HUES6 (cell line): ENCODE data around the gene CECR2.

Source experiments
- H3K27ac ChIP-seq: 2 replicates; pipeline ENCODE4 v1.7.0; 2013; ENCODE audit warnings: low read depth, mild to moderate bottlenecking, low read length, inconsistent platforms
- H3K27me3 ChIP-seq: 2 replicates; pipeline ENCODE4 v1.6.1; 2013; ENCODE audit warnings: low read length; ENCODE audit not compliant: control insufficient read depth, insufficient read depth
- H3K36me3 ChIP-seq: 2 replicates; pipeline ENCODE4 v1.6.1; 2013; ENCODE audit warnings: low read length; ENCODE audit not compliant: control insufficient read depth, insufficient read depth
- H3K4me1 ChIP-seq: 2 replicates; pipeline ENCODE4 v1.6.1; 2013; ENCODE audit warnings: low read length; ENCODE audit not compliant: control insufficient read depth, insufficient read depth
- H3K4me3 ChIP-seq: 2 replicates; pipeline ENCODE4 v1.5.1; 2013; ENCODE audit warnings: low read depth, low read length
- H3K9ac ChIP-seq: one replicate; pipeline ENCODE4 v1.6.1; 2013; ENCODE audit warnings: mild to moderate bottlenecking, low read length
- H3K9me3 ChIP-seq: 2 replicates; pipeline ENCODE4 v1.6.1; 2013; ENCODE audit warnings: low read depth, low read length; ENCODE audit not compliant: control insufficient read depth, insufficient read depth

The CECR2 gene

DNA sequence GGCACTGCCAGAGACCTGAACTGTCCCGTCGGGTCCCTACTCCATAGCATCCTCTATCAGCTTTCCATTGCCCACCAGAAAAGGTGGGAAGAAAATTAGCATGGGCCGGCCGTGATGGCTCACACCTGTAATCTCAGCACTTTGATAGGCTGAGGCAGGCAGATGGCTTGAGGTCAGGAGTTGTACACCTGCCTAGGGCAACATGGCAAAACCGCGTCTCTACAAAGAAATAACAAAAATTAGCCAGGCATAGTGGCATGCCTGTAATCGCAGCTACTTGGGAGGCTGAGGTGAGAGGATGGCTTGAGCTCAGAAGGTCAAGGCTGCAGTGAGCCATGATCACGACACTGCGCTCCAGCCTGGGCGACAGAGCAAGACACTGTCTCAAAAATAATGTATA is 197.5 kb downstream of the CECR2 start:
- Histone ChIP-seq H3K4me1 (peaks cover 41% of the 10 kb centered on the region), H3K9me3 (no peaks in the 10 kb centered on the region), H3K36me3 (peaks cover 9% of the 10 kb centered on the region; the same call in 1 of the 2 replicates), H3K27ac (no peak overlapping the region), H3K4me3 (no peak overlapping the region), H3K9ac (no peak overlapping the region), H3K27me3 (no peaks in the 10 kb centered on the region)

DNA sequence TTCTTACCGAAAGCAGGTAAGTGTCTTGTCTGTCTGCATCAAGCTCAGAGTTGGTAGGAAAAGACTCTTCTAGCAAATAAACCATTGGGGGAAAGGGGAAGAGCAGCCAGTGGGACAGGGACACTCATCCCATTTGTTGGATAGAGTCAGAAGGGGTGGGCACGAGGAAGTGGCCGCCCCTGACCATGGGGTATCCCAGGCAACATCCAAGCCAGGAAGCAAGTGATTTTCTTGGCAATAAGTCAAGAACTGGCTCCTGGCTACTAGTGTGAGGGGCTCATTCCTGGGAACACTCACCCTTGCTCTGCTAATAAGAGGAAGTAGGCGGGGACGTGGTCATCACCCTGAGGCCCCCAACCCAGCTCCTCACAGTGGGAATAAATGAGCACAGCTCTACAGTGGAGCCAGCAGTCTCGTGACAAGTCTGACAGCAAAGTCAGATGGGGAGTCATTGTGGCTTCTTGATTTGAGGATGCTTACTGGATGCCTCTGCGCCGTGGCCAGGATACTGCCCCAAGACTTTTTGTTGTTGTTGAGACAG is 200.8 kb downstream of the CECR2 start:
- Histone ChIP-seq H3K36me3 (no peaks in the 10 kb centered on the region), H3K4me3 (no peak overlapping the region), H3K9ac (peak overlapping the region; percentile 49), H3K9me3 (no peaks in the 10 kb centered on the region), H3K27me3 (no peaks in the 10 kb centered on the region), H3K4me1 (peaks cover 27% of the 10 kb centered on the region), H3K27ac (no peak overlapping the region; the same call in 1 of the 2 replicates)

DNA sequence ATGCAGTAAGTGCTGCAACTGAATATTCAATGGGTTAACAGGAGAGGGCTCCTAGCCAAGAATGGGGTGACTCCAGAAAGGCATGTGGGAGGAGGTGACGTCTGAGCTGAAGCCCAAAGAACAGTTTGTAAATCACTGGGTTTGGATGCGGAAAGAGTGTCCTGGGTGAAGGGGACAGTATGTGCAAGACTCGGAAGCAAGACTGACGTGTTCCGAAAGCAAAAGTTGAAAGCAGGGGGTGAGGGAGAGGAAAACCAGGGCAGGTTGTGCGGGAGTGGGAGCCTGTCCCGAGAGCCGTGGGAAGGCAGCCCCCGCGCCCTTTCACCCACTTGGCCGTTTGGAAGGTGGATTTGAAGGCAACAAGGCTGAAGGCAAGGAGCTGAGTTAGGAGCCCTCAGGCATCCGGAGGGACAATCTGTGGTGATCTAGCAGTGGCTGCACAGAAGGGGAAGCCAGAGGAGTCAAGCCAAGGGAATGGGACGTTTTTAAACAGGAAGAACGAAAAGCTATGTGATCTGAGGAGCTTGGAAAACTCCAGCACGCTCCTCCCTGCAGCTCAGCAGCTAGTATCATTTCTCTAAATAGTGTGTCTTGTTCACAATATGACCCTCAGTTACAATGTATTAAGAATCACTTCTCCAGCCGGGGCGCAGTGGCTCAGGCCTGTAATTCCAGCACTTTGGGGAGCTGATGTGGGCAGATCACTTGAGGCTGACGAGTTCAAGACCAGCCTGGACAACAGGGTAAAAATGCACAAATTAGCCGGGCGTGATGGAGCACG is 201.8 kb downstream of the CECR2 start:
- H3K36me3 ChIP-seq: no peaks in the 10 kb centered on the region
- no peaks in the 10 kb centered on the region for H3K27me3 ChIP-seq
- H3K9me3 ChIP-seq: no peaks in the 10 kb centered on the region
- H3K4me1 ChIP-seq: peaks cover 35% of the 10 kb centered on the region
- no peak overlapping the region for H3K9ac ChIP-seq
- H3K27ac ChIP-seq: no peak overlapping the region; the same call in 1 of the 2 replicates
- H3K4me3 ChIP-seq: no peak overlapping the region

DNA sequence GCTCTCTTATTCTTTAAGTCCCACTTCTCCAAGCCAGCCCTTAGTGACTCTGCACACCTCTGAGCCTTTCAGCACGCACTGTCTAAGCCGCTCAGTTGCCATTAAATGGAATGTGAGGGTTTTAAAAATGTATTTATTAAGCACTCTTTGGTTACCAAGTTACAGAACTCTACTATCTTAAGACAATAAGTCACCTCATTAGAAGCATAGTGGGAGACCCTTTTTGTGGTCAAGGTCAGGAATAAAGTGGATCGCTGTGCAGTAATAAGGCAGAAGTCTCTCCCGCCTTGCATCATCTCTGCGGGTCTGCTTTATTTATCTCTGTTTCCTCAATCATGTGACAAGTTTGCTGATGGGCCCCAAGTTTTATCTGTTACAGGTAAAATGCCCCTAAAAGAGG is 205.9 kb downstream of the CECR2 start:
- H3K36me3 ChIP-seq: no peaks in the 10 kb centered on the region
- no peak overlapping the region for H3K27ac ChIP-seq
- no peaks in the 10 kb centered on the region for H3K27me3 ChIP-seq
- peaks cover 38% of the 10 kb centered on the region for H3K4me1 ChIP-seq
- H3K4me3 ChIP-seq: no peak overlapping the region
- H3K9ac ChIP-seq: no peak overlapping the region
- no peaks in the 10 kb centered on the region for H3K9me3 ChIP-seq

DNA sequence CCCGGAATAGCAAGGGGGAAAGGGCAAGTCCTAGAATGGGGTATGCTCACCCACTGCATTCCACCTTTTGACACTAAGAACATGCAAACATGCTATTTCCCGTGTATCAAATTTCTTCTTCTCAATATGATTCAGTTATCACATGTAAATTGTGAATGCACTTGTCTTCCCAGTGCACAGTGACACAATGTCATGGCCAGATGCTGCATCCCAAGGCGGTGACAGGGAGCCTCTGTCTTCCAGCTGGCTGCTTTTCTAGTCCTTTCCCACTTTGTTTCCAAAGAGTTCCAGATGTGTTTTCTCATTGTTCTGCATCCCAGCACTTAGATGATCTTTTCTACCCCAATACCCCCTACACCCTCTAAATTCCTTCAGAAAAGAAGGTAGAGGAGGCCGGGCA is 206.4 kb downstream of the CECR2 start:
- H3K9ac ChIP-seq: no peak overlapping the region
- H3K4me1 ChIP-seq: peaks cover 35% of the 10 kb centered on the region
- H3K9me3 ChIP-seq: no peaks in the 10 kb centered on the region
- no peaks in the 10 kb centered on the region for H3K36me3 ChIP-seq
- no peak overlapping the region; the same call in 1 of the 2 replicates for H3K27ac ChIP-seq
- H3K4me3 ChIP-seq: no peak overlapping the region
- H3K27me3 ChIP-seq: no peaks in the 10 kb centered on the region

DNA sequence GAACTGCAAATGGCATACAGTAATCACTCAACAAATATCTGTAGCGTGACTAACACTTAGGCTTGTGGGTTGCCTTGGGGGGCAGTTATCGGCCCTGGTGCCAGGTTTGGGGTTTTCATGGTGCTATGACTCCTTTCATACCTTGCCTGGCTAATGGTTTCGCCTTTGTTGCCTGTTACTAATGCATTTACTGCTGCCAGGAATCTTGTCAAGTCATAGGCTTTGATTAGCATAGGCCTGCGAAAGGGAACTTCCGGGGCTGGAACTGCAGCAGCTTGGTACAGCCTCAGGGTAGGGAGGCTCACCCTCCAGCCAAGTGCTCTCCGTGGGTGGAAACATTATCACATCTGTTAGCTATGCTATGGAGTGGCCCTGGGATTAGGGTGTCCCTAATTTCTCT is 207.2 kb downstream of the CECR2 start:
- Histone ChIP-seq H3K4me3 (no peak overlapping the region), H3K4me1 (peaks cover 27% of the 10 kb centered on the region; the same call in 1 of the 2 replicates), H3K27me3 (no peaks in the 10 kb centered on the region), H3K9ac (peak overlapping the region; percentile 80), H3K27ac (peak overlapping the region; percentile 60), H3K36me3 (no peaks in the 10 kb centered on the region), H3K9me3 (no peaks in the 10 kb centered on the region)

DNA sequence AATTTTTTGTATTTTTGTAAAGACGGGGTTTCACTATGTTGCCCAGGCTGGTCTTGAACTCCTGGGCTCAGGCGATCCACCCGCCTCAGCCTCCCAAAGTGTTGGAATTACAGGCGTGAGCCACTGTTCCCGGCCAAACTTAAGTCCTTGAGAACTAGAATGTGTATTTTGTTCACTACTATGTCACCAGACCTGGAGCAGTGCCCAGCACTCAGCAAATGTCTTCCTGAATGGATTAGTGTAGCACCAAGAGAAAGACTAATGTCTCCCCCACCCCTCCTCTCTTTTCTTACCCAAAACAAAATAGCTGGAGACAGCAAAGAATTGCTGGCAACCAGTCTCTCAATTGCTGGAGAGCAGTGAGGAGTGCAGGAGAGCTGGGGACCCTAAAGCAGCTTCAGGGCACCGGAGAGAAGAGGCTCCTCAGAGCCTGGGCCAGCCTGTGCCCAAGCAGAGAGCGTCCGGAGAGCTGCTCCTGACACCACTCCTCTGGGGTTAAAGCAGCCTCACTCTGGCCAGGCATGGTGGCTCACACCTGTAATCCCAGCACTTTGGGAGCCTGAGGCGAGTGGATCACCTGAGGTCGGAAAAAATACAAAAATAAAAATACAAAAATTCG is 209.0 kb downstream of the CECR2 start:
- H3K4me3 ChIP-seq: no peak overlapping the region
- H3K9ac ChIP-seq: no peak overlapping the region
- H3K9me3 ChIP-seq: no peaks in the 10 kb centered on the region
- H3K27me3 ChIP-seq: no peaks in the 10 kb centered on the region
- no peak overlapping the region for H3K27ac ChIP-seq
- peaks cover 25% of the 10 kb centered on the region; the same call in 1 of the 2 replicates for H3K4me1 ChIP-seq
- H3K36me3 ChIP-seq: no peaks in the 10 kb centered on the region

DNA sequence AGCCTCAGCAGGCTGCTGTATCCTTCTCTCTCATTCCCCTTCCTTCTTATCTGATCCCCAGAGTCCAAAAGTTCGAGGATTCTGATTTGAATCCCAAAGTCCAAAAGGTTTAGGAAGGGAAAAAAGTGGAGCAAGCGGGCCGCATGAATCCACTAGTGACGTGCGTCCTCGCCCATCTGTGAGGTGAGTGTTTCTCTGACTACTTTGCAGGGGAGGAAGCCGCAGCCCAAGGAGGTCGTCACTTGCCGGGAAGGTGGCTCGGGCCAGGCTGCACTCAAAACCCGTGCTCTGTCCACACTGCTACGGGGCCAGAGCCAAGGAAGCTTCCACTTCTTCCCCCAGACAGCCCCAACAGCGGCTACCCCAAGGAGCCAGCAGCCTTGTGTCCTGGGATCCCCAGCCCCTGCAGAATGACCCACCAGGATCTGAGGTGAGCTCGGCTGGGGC is 210.3 kb downstream of the CECR2 start:
- Histone ChIP-seq H3K4me3 (no peak overlapping the region), H3K9ac (peak overlapping the region; percentile 28), H3K4me1 (peaks cover 22% of the 10 kb centered on the region; the same call in 1 of the 2 replicates), H3K27ac (no peak overlapping the region; the same call in 1 of the 2 replicates), H3K27me3 (no peaks in the 10 kb centered on the region), H3K36me3 (no peaks in the 10 kb centered on the region), H3K9me3 (no peaks in the 10 kb centered on the region)

DNA sequence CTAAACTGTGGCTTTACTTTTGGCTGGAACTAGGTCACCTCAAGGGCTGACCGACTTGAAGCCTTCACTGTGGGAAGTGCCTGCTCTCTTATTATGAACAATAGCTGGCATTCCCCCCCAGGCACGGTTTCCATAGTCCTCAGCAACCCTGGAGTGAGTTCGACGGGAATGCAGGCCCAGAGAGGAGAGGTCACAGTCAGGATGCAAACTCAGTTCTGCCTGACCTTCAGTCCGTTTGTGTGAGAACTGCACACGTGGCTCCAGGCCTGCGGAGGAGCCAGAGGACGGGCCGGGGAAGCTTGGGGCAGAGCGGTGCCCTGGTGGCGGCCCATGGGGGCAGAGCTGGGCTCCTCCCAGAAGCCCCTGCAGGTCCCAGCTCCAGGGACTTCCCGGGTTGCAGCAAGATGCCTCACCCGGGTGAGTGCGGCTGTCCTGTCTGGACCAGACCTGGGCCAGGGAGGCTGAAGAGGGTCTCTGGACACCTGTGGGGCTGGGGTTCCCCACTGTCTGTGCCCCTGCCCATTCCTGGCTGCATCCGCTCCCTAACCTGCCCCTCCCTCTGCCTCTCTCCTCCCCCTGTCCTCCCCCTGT is 211.3 kb downstream of the CECR2 start:
- no peaks in the 10 kb centered on the region for H3K9me3 ChIP-seq
- no peaks in the 10 kb centered on the region for H3K27me3 ChIP-seq
- H3K36me3 ChIP-seq: no peaks in the 10 kb centered on the region
- H3K27ac ChIP-seq: no peak overlapping the region; the same call in 1 of the 2 replicates
- peaks cover 18% of the 10 kb centered on the region; the same call in 1 of the 2 replicates for H3K4me1 ChIP-seq
- H3K4me3 ChIP-seq: no peak overlapping the region
- no peak overlapping the region for H3K9ac ChIP-seq

DNA sequence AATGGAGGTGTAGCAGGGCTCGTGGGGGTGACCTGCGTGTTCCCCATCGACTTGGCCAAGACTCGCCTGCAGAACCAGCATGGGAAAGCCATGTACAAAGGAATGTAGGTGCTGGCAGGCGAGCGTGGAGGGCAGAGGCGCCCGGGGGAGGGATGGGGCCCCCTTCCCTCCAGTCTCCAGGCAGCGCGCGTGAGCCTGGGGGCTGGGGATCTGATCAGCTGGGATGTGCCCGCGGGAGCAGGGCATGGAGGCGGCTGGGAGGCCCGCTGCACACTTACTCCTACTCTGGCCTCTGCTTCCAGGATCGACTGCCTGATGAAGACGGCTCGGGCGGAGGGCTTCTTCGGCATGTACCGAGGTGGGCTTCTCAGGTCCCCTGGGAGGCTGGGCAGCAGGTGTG is 211.8 kb downstream of the CECR2 start:
- H3K27me3 ChIP-seq: no peaks in the 10 kb centered on the region
- no peak overlapping the region for H3K4me3 ChIP-seq
- no peak overlapping the region for H3K27ac ChIP-seq
- H3K9me3 ChIP-seq: no peaks in the 10 kb centered on the region
- no peaks in the 10 kb centered on the region for H3K36me3 ChIP-seq
- no peak overlapping the region for H3K9ac ChIP-seq
- H3K4me1 ChIP-seq: peaks cover 13% of the 10 kb centered on the region; the same call in 1 of the 2 replicates

DNA sequence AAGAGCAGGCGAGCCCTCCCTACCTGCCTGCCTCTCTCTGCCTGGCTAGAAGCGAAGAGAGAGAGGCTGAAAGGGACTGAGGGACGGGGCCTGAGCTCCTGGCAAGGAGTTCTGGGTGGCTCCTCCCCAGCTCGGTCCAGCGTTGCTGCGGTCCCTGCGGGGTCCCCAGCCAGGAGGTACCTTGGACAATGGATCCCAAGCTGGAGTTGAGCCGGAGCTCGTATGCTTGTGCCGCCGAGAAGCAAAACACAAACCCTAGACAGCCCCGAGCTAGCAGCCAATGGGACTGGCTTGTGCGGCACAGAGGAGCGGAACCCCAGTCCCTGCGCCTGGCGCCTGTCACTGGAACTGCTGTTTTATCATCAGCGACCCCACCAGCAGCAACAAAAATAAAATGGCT is 212.4 kb downstream of the CECR2 start:
- H3K4me3 ChIP-seq: no peak overlapping the region
- no peaks in the 10 kb centered on the region for H3K36me3 ChIP-seq
- H3K27me3 ChIP-seq: no peaks in the 10 kb centered on the region
- H3K9me3 ChIP-seq: no peaks in the 10 kb centered on the region
- H3K27ac ChIP-seq: no peak overlapping the region
- no peak overlapping the region for H3K9ac ChIP-seq
- H3K4me1 ChIP-seq: peaks cover 8% of the 10 kb centered on the region; the same call in 1 of the 2 replicates
